HepG2 (cell line): ENCODE data around the gene OVOL3. TPM values are rescaled to one million over a fixed set of nuclear protein-coding genes. Genes with fewer than 3 reads are reported as not detected.

Experiments used
- CCAR2 ChIP-seq: fragments of 200-400 bp; formaldehyde crosslinking; optimal IDR thresholded peaks from 2 replicates; pipeline ENCODE3; 2018; ENCODE audit warnings: low read depth, mild to moderate bottlenecking, low read length, moderate library complexity
- CHCHD3 ChIP-seq: sonication (generic); formaldehyde crosslinking; IDR thresholded peaks from 2 replicates; pipeline ENCODE4 v1.8.0; 2022; ENCODE audit warnings: mild to moderate bottlenecking, missing genetic modification reagents, moderate library complexity
- FOXK2 ChIP-seq: fragments of 450-650 bp; IDR thresholded peaks from 2 replicates; pipeline ENCODE4 v1.6.1; 2016
- HNF4G ChIP-seq, 2 experiments: sonication (generic) in 1 of 2; formaldehyde crosslinking in 1 of 2; IDR thresholded peaks; 2 replicates each; pipeline versions ENCODE4 v1.4.0 to v1.6.1; 2011 to 2020; ENCODE audit warnings: borderline replicate concordance in 2 of 2, low read depth in 2 of 2, mild to moderate bottlenecking in 2 of 2, low read length in 1 of 2, missing genetic modification reagents in 1 of 2, moderate library complexity in 1 of 2
- MED8 ChIP-seq: sonication (generic); formaldehyde crosslinking; IDR thresholded peaks from 2 replicates; pipeline ENCODE4 v1.8.1; 2023; ENCODE audit warnings: mild to moderate bottlenecking, missing genetic modification reagents; ENCODE audit not compliant: insufficient replicate concordance
- NR2F6 ChIP-seq, 2 experiments: IDR thresholded peaks; 2 replicates each; pipeline ENCODE4 v1.6.1; 2016; ENCODE audit warnings: antibody characterized with exemption in 1 of 2, mild to moderate bottlenecking in 1 of 2
- ONECUT2 ChIP-seq: sonication (generic); formaldehyde crosslinking; IDR thresholded peaks from 2 replicates; pipeline ENCODE4 v1.4.0; 2020; ENCODE audit warnings: missing genetic modification reagents
- ZNF317 ChIP-seq: sonication (generic); formaldehyde crosslinking; IDR thresholded peaks from 2 replicates; pipeline ENCODE4 v1.5.0; 2020; ENCODE audit warnings: mild to moderate bottlenecking, missing genetic modification reagents
- ZNF430 ChIP-seq: sonication (generic); formaldehyde crosslinking; IDR thresholded peaks from 2 replicates; pipeline ENCODE4 v1.9.0; 2021; ENCODE audit warnings: mild to moderate bottlenecking, missing genetic modification reagents
- polyA plus RNA-seq, 8 experiments: library from polyadenylated mRNA; depleted of rRNA in 3 of 8; stranded (reverse) in 7 of 8; unstranded in 1 of 8; fragments of >200 nt; fragmentation: Illumina TruSeq in 4 of 8; extraction: Trizol in 4 of 8; gene quantifications; 2 replicates each; pipeline versions ENCODE4 v1.2.1 to v1.2.3, GENCODE V29; 2011 to 2016; ENCODE audit warnings: low read depth in 4 of 8, missing spikeins in 1 of 8, mixed read lengths in 1 of 8; ENCODE audit not compliant: insufficient read depth in 1 of 8
- total RNA-seq, 5 experiments: library from RNA; depleted of rRNA; stranded (reverse); fragments of >200 nt; fragmentation: Illumina TruSeq; extraction: Trizol; gene quantifications; 2 replicates each; pipeline ENCODE4 v1.2.3, GENCODE V29; 2016; ENCODE audit warnings: low read depth in 1 of 5
- TF ChIP-seq, protein P1 (sequence below), 2 experiments: sonication (generic) in 1 of 2; formaldehyde crosslinking in 1 of 2; IDR thresholded peaks; 2 replicates each; pipeline versions ENCODE4 v1.4.0 to v1.6.1; 2016 to 2020; ENCODE audit warnings: borderline replicate concordance in 1 of 2, low read depth in 1 of 2, mild to moderate bottlenecking in 1 of 2, missing genetic modification reagents in 1 of 2
- TF ChIP-seq, protein P2 (sequence below): IDR thresholded peaks from 2 replicates; pipeline ENCODE4 v1.6.1; 2016; ENCODE audit warnings: missing compliant biosample characterization, missing genetic modification reagents, borderline replicate concordance
- TF ChIP-seq, protein P3 (sequence below): sonication (generic); formaldehyde crosslinking; IDR thresholded peaks from 2 replicates; pipeline ENCODE4 v1.5.1; 2020; ENCODE audit warnings: mild to moderate bottlenecking, moderate library complexity, missing genetic modification reagents
- TF ChIP-seq, protein P4 (sequence below): sonication (generic); formaldehyde crosslinking; IDR thresholded peaks from 2 replicates; pipeline ENCODE4 v1.4.0; 2020; ENCODE audit warnings: missing genetic modification reagents
- TF ChIP-seq, protein P5 (sequence below): sonication (generic); formaldehyde crosslinking; IDR thresholded peaks from 2 replicates; pipeline ENCODE4 v1.4.0; 2020; ENCODE audit warnings: missing genetic modification reagents, borderline replicate concordance

The OVOL3 gene
- total and polyA plus RNA-seq, 2 of the 13 experiments (the other 11 are each of a cell fraction or from before 2014, with no cell fraction given) = not detected

DNA sequence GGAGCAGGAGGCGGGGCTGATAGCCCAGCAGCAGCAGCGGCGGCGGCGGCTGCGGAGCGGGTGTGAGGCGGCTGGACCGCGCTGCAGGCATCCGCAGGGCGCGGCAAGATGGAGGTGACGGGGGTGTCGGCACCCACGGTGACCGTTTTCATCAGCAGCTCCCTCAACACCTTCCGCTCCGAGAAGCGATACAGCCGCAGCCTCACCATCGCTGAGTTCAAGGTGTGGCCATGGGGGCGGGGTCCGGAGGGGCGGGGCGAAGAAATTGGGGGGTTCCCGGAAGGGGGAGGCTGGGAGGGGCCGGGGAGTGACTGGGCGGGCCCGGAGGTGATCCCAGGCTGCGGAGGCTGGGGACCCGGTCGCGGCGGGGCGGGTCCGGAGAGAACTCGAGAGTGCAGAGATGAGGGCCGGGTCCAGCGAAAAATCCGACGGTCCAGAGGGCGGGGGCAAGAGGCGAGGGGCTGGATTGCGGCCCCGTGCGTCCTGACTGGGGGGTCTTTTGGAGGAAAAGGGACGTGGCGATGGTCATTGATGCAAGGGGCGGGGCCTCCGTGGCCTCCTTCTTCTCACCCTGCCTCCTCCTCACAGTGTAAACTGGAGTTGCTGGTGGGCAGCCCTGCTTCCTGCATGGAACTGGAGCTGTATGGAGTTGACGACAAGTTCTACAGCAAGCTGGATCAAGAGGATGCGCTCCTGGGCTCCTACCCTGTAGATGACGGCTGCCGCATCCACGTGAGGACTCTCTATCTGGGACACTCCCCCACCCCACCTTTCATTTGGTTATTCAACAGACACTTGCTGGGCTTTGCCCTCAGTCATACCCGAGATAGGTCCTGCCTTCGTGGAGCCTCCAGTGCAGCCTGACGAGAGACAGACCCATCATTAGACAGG is 4.8 kb downstream of the OVOL3 start, which contains the start of gene TBCB (continued):
- TF ChIP-seq, protein P1, sequence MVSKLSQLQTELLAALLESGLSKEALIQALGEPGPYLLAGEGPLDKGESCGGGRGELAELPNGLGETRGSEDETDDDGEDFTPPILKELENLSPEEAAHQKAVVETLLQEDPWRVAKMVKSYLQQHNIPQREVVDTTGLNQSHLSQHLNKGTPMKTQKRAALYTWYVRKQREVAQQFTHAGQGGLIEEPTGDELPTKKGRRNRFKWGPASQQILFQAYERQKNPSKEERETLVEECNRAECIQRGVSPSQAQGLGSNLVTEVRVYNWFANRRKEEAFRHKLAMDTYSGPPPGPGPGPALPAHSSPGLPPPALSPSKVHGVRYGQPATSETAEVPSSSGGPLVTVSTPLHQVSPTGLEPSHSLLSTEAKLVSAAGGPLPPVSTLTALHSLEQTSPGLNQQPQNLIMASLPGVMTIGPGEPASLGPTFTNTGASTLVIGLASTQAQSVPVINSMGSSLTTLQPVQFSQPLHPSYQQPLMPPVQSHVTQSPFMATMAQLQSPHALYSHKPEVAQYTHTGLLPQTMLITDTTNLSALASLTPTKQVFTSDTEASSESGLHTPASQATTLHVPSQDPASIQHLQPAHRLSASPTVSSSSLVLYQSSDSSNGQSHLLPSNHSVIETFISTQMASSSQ (IDR thresholded peaks at IDR 0.05; ENCODE audit: low read depth) = no peak
- TF ChIP-seq, protein P1 (CRISPR knock-in tag; IDR thresholded peaks at IDR 0.05; ENCODE audit: borderline replicate concordance) = 0 out of 2 replicates have a peak, but pooled peaks have one; percentile 37
- TF ChIP-seq ZNF430 (CRISPR knock-in tag) (no peak), CHCHD3 (CRISPR knock-in tag) (no peak), NR2F6 (IDR thresholded peaks at IDR 0.05) (no peak), NR2F6 (CRISPR knock-in tag; IDR thresholded peaks at IDR 0.05) (no peak; the same call in 1 of the 2 replicates), FOXK2 (no peak), ONECUT2 (no peak), HNF4G (IDR thresholded peaks at IDR 0.05; ENCODE audit: borderline replicate concordance, low read depth, low read length) (peak; percentile 3; the same call in 1 of the 2 replicates), HNF4G (CRISPR knock-in tag; IDR thresholded peaks at IDR 0.05; ENCODE audit: borderline replicate concordance, low read depth) (no peak), MED8 (no peak), CCAR2 (no peak), ZNF317 (0 out of 2 replicates have a peak, but pooled peaks have one; percentile 29)
- TF ChIP-seq, protein P2, sequence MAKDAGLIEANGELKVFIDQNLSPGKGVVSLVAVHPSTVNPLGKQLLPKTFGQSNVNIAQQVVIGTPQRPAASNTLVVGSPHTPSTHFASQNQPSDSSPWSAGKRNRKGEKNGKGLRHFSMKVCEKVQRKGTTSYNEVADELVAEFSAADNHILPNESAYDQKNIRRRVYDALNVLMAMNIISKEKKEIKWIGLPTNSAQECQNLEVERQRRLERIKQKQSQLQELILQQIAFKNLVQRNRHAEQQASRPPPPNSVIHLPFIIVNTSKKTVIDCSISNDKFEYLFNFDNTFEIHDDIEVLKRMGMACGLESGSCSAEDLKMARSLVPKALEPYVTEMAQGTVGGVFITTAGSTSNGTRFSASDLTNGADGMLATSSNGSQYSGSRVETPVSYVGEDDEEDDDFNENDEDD (CRISPR knock-in tag) = no peak
- TF ChIP-seq, protein P3, sequence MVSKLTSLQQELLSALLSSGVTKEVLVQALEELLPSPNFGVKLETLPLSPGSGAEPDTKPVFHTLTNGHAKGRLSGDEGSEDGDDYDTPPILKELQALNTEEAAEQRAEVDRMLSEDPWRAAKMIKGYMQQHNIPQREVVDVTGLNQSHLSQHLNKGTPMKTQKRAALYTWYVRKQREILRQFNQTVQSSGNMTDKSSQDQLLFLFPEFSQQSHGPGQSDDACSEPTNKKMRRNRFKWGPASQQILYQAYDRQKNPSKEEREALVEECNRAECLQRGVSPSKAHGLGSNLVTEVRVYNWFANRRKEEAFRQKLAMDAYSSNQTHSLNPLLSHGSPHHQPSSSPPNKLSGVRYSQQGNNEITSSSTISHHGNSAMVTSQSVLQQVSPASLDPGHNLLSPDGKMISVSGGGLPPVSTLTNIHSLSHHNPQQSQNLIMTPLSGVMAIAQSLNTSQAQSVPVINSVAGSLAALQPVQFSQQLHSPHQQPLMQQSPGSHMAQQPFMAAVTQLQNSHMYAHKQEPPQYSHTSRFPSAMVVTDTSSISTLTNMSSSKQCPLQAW = no peak
- TF ChIP-seq, protein P4, sequence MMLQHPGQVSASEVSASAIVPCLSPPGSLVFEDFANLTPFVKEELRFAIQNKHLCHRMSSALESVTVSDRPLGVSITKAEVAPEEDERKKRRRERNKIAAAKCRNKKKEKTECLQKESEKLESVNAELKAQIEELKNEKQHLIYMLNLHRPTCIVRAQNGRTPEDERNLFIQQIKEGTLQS (CRISPR knock-in tag) = no peak
- TF ChIP-seq, protein P5, sequence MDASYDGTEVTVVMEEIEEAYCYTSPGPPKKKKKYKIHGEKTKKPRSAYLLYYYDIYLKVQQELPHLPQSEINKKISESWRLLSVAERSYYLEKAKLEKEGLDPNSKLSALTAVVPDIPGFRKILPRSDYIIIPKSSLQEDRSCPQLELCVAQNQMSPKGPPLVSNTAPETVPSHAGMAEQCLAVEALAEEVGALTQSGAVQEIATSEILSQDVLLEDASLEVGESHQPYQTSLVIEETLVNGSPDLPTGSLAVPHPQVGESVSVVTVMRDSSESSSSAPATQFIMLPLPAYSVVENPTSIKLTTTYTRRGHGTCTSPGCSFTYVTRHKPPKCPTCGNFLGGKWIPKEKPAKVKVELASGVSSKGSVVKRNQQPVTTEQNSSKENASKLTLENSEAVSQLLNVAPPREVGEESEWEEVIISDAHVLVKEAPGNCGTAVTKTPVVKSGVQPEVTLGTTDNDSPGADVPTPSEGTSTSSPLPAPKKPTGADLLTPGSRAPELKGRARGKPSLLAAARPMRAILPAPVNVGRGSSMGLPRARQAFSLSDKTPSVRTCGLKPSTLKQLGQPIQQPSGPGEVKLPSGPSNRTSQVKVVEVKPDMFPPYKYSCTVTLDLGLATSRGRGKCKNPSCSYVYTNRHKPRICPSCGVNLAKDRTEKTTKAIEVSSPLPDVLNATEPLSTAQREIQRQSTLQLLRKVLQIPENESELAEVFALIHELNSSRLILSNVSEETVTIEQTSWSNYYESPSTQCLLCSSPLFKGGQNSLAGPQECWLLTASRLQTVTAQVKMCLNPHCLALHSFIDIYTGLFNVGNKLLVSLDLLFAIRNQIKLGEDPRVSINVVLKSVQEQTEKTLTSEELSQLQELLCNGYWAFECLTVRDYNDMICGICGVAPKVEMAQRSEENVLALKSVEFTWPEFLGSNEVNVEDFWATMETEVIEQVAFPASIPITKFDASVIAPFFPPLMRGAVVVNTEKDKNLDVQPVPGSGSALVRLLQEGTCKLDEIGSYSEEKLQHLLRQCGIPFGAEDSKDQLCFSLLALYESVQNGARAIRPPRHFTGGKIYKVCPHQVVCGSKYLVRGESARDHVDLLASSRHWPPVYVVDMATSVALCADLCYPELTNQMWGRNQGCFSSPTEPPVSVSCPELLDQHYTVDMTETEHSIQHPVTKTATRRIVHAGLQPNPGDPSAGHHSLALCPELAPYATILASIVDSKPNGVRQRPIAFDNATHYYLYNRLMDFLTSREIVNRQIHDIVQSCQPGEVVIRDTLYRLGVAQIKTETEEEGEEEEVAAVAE (CRISPR knock-in tag) = peak; percentile 17; the same call in 1 of the 2 replicates
